ENCODE data around the gene GRAMD2A. TPM values are rescaled to one million over a fixed set of nuclear protein-coding genes. Genes with fewer than 3 reads are reported as not detected.

The GRAMD2A gene
- total RNA-seq, 2 donors from 2014 or later, result 2.3 to 3.3 TPM

- intact Hi-C loops (cut with DNase I), result no loop called here
- Histone ChIP-seq H3K27ac (no peak overlapping the region), H3K9ac (ENCODE audit: low read depth in 2 of 2, low read length in 2 of 2) (no peak overlapping the region), H3K9me3 (no peaks in the 10 kb centered on the region), H3K27me3 (peaks cover 15% of the 10 kb centered on the region), H3K4me3 (peak overlapping the region; percentile 30), H3K36me3 (no peaks in the 10 kb centered on the region), H3K4me1 (no peaks in the 10 kb centered on the region)
- no peak for TF ChIP-seq CTCF (IDR thresholded peaks at IDR 0.05)
- no peak for DNase-seq
These were observed 13.8 kb downstream of the GRAMD2A start for GRCh38 chr15:72183781-72184164.

GRCh38 chr15:72182673-72183072, 14.9 kb downstream of the GRAMD2A start:
- Histone ChIP-seq H3K9ac (ENCODE audit: low read depth in 2 of 2, low read length in 2 of 2) (no peak overlapping the region), H3K36me3 (no peaks in the 10 kb centered on the region), H3K9me3 (no peaks in the 10 kb centered on the region), H3K4me3 (no peak overlapping the region), H3K4me1 (no peaks in the 10 kb centered on the region), H3K27ac (no peak overlapping the region), H3K27me3 (peaks cover 15% of the 10 kb centered on the region)
- TF ChIP-seq CTCF (IDR thresholded peaks at IDR 0.05), result no peak
- DNase-seq, result no peak
- intact Hi-C loops (cut with DNase I), result no loop called here

DNA sequence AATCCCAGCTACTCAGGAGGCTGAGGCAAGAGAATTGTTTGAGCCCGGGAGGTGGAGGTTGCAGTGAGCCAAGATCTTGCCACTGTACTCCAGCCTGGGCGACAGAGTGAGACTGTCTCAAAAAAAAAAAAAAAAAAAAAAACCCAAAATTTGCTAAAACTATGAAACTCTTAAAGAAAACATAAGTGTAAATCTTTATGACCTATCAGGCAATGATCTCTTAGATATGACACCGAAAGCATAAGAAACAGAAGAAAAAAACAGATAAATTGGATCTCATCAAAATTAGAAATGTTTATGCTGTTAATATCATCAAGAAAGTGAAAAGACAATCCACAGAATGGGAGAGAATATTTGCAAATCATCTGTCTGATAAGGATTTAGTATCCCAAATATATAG, 15.3 kb downstream of the GRAMD2A start:
- peaks cover 15% of the 10 kb centered on the region for H3K27me3 ChIP-seq
- H3K4me1 ChIP-seq, result no peaks in the 10 kb centered on the region
- H3K9me3 ChIP-seq, result no peaks in the 10 kb centered on the region
- intact Hi-C loops (cut with DNase I), result no loop called here
- no peaks in the 10 kb centered on the region for H3K36me3 ChIP-seq
- no peak overlapping the region for H3K27ac ChIP-seq
- DNase-seq, result no peak
- no peak for TF ChIP-seq CTCF (IDR thresholded peaks at IDR 0.05)
- H3K9ac ChIP-seq (ENCODE audit: low read depth in 2 of 2, low read length in 2 of 2), result no peak overlapping the region
- H3K4me3 ChIP-seq, result no peak overlapping the region

DNA sequence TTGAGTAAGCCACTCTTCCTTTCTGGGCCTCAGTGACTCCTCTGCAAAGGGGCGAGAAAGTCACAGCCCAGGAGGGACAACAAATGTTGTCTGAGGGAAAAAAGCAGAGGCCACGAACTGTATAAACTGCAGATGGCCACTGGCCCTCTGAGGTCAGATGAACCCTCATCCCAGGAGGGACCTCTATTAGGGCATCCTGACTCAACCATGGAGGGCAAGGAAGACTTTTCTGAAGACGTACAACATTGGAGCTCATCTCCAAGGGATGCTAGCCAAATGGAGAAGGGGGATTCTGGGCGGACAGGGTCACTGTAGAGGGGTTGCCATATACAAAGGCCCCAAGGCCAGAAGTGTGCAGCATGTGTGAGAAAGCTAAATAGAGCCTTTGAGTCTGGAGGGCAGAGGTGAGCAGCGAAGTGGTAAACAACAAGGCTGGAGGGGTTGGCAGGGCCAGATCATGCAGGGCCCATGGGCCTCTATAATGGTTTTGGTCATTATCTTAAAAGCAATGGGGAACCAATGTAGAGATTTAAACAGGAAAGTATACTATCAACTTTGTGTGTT, 16.7 kb downstream of the GRAMD2A start:
- Histone ChIP-seq H3K9ac (ENCODE audit: low read depth in 2 of 2, low read length in 2 of 2) (no peak overlapping the region), H3K36me3 (no peaks in the 10 kb centered on the region), H3K27me3 (peaks cover 15% of the 10 kb centered on the region), H3K27ac (no peak overlapping the region), H3K4me1 (no peaks in the 10 kb centered on the region), H3K4me3 (no peak overlapping the region), H3K9me3 (no peaks in the 10 kb centered on the region)
- DNase-seq, result no peak
- no peak for TF ChIP-seq CTCF (IDR thresholded peaks at IDR 0.05)
- intact Hi-C loops (cut with DNase I), result no loop called here

GRCh38 chr15:72179950-72180581, 17.5 kb downstream of the GRAMD2A start:
- Histone ChIP-seq H3K4me3 (no peak overlapping the region), H3K27me3 (peaks cover 15% of the 10 kb centered on the region), H3K9ac (ENCODE audit: low read depth in 2 of 2, low read length in 2 of 2) (no peak overlapping the region), H3K36me3 (no peaks in the 10 kb centered on the region), H3K4me1 (no peaks in the 10 kb centered on the region), H3K27ac (no peak overlapping the region), H3K9me3 (no peaks in the 10 kb centered on the region)
- intact Hi-C loops (cut with DNase I), result no loop called here
- DNase-seq, result no peak
- no peak for TF ChIP-seq CTCF (IDR thresholded peaks at IDR 0.05)
